Measurements from ENCODE around the gene ZXDC. TPM values are rescaled to one million over a fixed set of nuclear protein-coding genes. Genes with fewer than 3 reads are reported as not detected.
A peak's percentile ranks its signal among the peaks of the same experiment; 100 is the strongest.

ZXDC gene
- polyA plus RNA-seq, 1 donor: 35.9 TPM

GRCh38 chr3:126473292-126474168, 2.2 kb downstream of the ZXDC start:
- no peak overlapping the region for H3K27ac ChIP-seq (ENCODE audit: low read length)
- no peak for DNase-seq

GRCh38 chr3:126472277-126473006, 3.2 kb downstream of the ZXDC start:
- Histone ChIP-seq H3K27ac (ENCODE audit: low read length) (peak overlapping the region; percentile 21), H3K4me3 (ENCODE audit: low read length) (peak overlapping the region; percentile 8), H3K27me3 (ENCODE audit: control insufficient read depth, insufficient read depth, low read length) (no peaks in the 10 kb centered on the region), H3K9me3 (ENCODE audit: control insufficient read depth, low read depth, low read length) (no peaks in the 10 kb centered on the region), H3K4me1 (ENCODE audit: control insufficient read depth, insufficient read depth, low read length) (peaks cover 19% of the 10 kb centered on the region), H3K36me3 (ENCODE audit: control insufficient read depth, insufficient read depth, low read length) (peaks cover 46% of the 10 kb centered on the region)
- WGBS (ENCODE audit: insufficient coverage, low lambda C conversion rate): 64% methylated on average over 2 of the region's 8 CpGs
- DNase-seq: peak; percentile 80 to 84

More at GRCh38 chr3:126473292-126474168, 2.2 kb downstream of the ZXDC start:
- Histone ChIP-seq H3K27me3 (ENCODE audit: control insufficient read depth, insufficient read depth, low read length) (no peaks in the 10 kb centered on the region), H3K4me1 (ENCODE audit: control insufficient read depth, insufficient read depth, low read length) (peaks cover 19% of the 10 kb centered on the region), H3K36me3 (ENCODE audit: control insufficient read depth, insufficient read depth, low read length) (peaks cover 35% of the 10 kb centered on the region), H3K4me3 (ENCODE audit: low read length) (peak overlapping the region; percentile 64), H3K9me3 (ENCODE audit: control insufficient read depth, low read depth, low read length) (no peaks in the 10 kb centered on the region)
- WGBS (ENCODE audit: insufficient coverage, low lambda C conversion rate): no CpG with 5 or more reads among the region's 14 CpGs

GRCh38 chr3:126469479-126469878, 6.2 kb downstream of the ZXDC start:
- Histone ChIP-seq H3K27me3 (ENCODE audit: control insufficient read depth, insufficient read depth, low read length) (no peaks in the 10 kb centered on the region), H3K27ac (ENCODE audit: low read length) (no peak overlapping the region), H3K4me1 (ENCODE audit: control insufficient read depth, insufficient read depth, low read length) (peaks cover 19% of the 10 kb centered on the region), H3K9me3 (ENCODE audit: control insufficient read depth, low read depth, low read length) (no peaks in the 10 kb centered on the region), H3K36me3 (ENCODE audit: control insufficient read depth, insufficient read depth, low read length) (peaks cover 76% of the 10 kb centered on the region), H3K4me3 (ENCODE audit: low read length) (no peak overlapping the region)
- no CpG with 5 or more reads among the region's 11 CpGs for WGBS (ENCODE audit: insufficient coverage, low lambda C conversion rate)
- DNase-seq: no peak

- WGBS (ENCODE audit: insufficient coverage, low lambda C conversion rate): no CpG with 5 or more reads among the region's 13 CpGs
- H3K4me1 ChIP-seq (ENCODE audit: control insufficient read depth, insufficient read depth, low read length): peaks cover 13% of the 10 kb centered on the region
- H3K9me3 ChIP-seq (ENCODE audit: control insufficient read depth, low read depth, low read length): no peaks in the 10 kb centered on the region
- no peaks in the 10 kb centered on the region for H3K27me3 ChIP-seq (ENCODE audit: control insufficient read depth, insufficient read depth, low read length)
- H3K27ac ChIP-seq (ENCODE audit: low read length): no peak overlapping the region
- H3K4me3 ChIP-seq (ENCODE audit: low read length): no peak overlapping the region
- H3K36me3 ChIP-seq (ENCODE audit: control insufficient read depth, insufficient read depth, low read length): peaks cover 83% of the 10 kb centered on the region
- DNase-seq: no peak
Observed at GRCh38 chr3:126468028-126468891, 7.4 kb downstream of the ZXDC start.

- H3K4me3 ChIP-seq (ENCODE audit: low read length): no peak overlapping the region
- DNase-seq: no peak
- no peak overlapping the region for H3K27ac ChIP-seq (ENCODE audit: low read length)
- WGBS (ENCODE audit: insufficient coverage, low lambda C conversion rate): no CpG with 5 or more reads among the region's 8 CpGs
- no peaks in the 10 kb centered on the region for H3K27me3 ChIP-seq (ENCODE audit: control insufficient read depth, insufficient read depth, low read length)
- H3K4me1 ChIP-seq (ENCODE audit: control insufficient read depth, insufficient read depth, low read length): peaks cover 7% of the 10 kb centered on the region
- H3K36me3 ChIP-seq (ENCODE audit: control insufficient read depth, insufficient read depth, low read length): peaks cover 80% of the 10 kb centered on the region
- no peaks in the 10 kb centered on the region for H3K9me3 ChIP-seq (ENCODE audit: control insufficient read depth, low read depth, low read length)
Observed at GRCh38 chr3:126467611-126467955, 8.1 kb downstream of the ZXDC start.

GRCh38 chr3:126466886-126467610, 8.6 kb downstream of the ZXDC start:
- H3K4me3 ChIP-seq (ENCODE audit: low read length): no peak overlapping the region
- no peaks in the 10 kb centered on the region for H3K27me3 ChIP-seq (ENCODE audit: control insufficient read depth, insufficient read depth, low read length)
- WGBS (ENCODE audit: insufficient coverage, low lambda C conversion rate): no CpG with 5 or more reads among the region's 19 CpGs
- peaks cover 85% of the 10 kb centered on the region for H3K36me3 ChIP-seq (ENCODE audit: control insufficient read depth, insufficient read depth, low read length)
- no peak overlapping the region for H3K27ac ChIP-seq (ENCODE audit: low read length)
- no peak for DNase-seq
- no peaks in the 10 kb centered on the region for H3K9me3 ChIP-seq (ENCODE audit: control insufficient read depth, low read depth, low read length)
- H3K4me1 ChIP-seq (ENCODE audit: control insufficient read depth, insufficient read depth, low read length): peaks cover 4% of the 10 kb centered on the region

GRCh38 chr3:126465928-126466544, 9.7 kb downstream of the ZXDC start:
- Histone ChIP-seq H3K36me3 (ENCODE audit: control insufficient read depth, insufficient read depth, low read length) (peaks cover 91% of the 10 kb centered on the region), H3K4me3 (ENCODE audit: low read length) (no peak overlapping the region), H3K4me1 (ENCODE audit: control insufficient read depth, insufficient read depth, low read length) (no peaks in the 10 kb centered on the region), H3K27ac (ENCODE audit: low read length) (no peak overlapping the region), H3K27me3 (ENCODE audit: control insufficient read depth, insufficient read depth, low read length) (no peaks in the 10 kb centered on the region), H3K9me3 (ENCODE audit: control insufficient read depth, low read depth, low read length) (no peaks in the 10 kb centered on the region)
- 80% methylated on average over 1 of the region's 16 CpGs for WGBS (ENCODE audit: insufficient coverage, low lambda C conversion rate)
- no peak for DNase-seq

- Histone ChIP-seq H3K36me3 (ENCODE audit: control insufficient read depth, insufficient read depth, low read length) (peaks cover 89% of the 10 kb centered on the region), H3K4me1 (ENCODE audit: control insufficient read depth, insufficient read depth, low read length) (no peaks in the 10 kb centered on the region), H3K27me3 (ENCODE audit: control insufficient read depth, insufficient read depth, low read length) (no peaks in the 10 kb centered on the region), H3K27ac (ENCODE audit: low read length) (no peak overlapping the region), H3K9me3 (ENCODE audit: control insufficient read depth, low read depth, low read length) (no peaks in the 10 kb centered on the region), H3K4me3 (ENCODE audit: low read length) (no peak overlapping the region)
- no CpG with 5 or more reads among the region's 11 CpGs for WGBS (ENCODE audit: insufficient coverage, low lambda C conversion rate)
- no peak for DNase-seq
Observed at GRCh38 chr3:126464997-126465396, 10.7 kb downstream of the ZXDC start.

GRCh38 chr3:126464494-126464893, 11.2 kb downstream of the ZXDC start:
- Histone ChIP-seq H3K36me3 (ENCODE audit: control insufficient read depth, insufficient read depth, low read length) (peaks cover 89% of the 10 kb centered on the region), H3K27me3 (ENCODE audit: control insufficient read depth, insufficient read depth, low read length) (no peaks in the 10 kb centered on the region), H3K9me3 (ENCODE audit: control insufficient read depth, low read depth, low read length) (no peaks in the 10 kb centered on the region), H3K4me1 (ENCODE audit: control insufficient read depth, insufficient read depth, low read length) (no peaks in the 10 kb centered on the region), H3K27ac (ENCODE audit: low read length) (no peak overlapping the region), H3K4me3 (ENCODE audit: low read length) (no peak overlapping the region)
- no peak for DNase-seq
- no CpG with 5 or more reads among the region's 4 CpGs for WGBS (ENCODE audit: insufficient coverage, low lambda C conversion rate)
